Measurements from ENCODE around the gene PRCD.

Gene PRCD

GRCh38 chr17:76585033-76585648, 45.3 kb downstream of the PRCD start:
- H3K9ac ChIP-seq (ENCODE audit: low read depth in 1 of 2, low read length in 2 of 2), result peak overlapping the region; percentile 54 to 63

GRCh38 chr17:76585649-76586593, 46.1 kb downstream of the PRCD start, which contains the start of gene ST6GALNAC2:
Gene ST6GALNAC2 (minus strand): TSS chr17:76585860. CDS start chr17:76585808, 52 bp downstream.
- peak within 1 kb of the TSS; percentile 65 to 72 for H3K4me3 ChIP-seq (ENCODE audit: low read depth in 1 of 2, low read length in 2 of 2)
- H3K9me3 ChIP-seq (ENCODE audit: control insufficient read depth in 1 of 2, low read length in 2 of 2), result no peaks in the 10 kb centered on the region
- H3K27ac ChIP-seq (ENCODE audit: low read depth, low read length), result no peak within 1 kb of the TSS
- H3K36me3 ChIP-seq (ENCODE audit: control insufficient read depth in 1 of 2, insufficient read depth in 2 of 2, low read length in 2 of 2), result no peaks in the 10 kb centered on the region
- peak within 1 kb of the TSS; percentile 54 to 63 for H3K9ac ChIP-seq (ENCODE audit: low read depth in 1 of 2, low read length in 2 of 2)
- peaks cover 26 to 31% of the 10 kb centered on the region in 2 donors for H3K27me3 ChIP-seq (ENCODE audit: control insufficient read depth in 1 of 2, insufficient read depth in 2 of 2, low read length in 2 of 2)
- peaks cover 4 to 11% of the 10 kb centered on the region in 2 donors for H3K4me1 ChIP-seq (ENCODE audit: control insufficient read depth in 1 of 2, insufficient read depth in 2 of 2, low read length in 2 of 2)

More at GRCh38 chr17:76585033-76585648, 45.3 kb downstream of the PRCD start:
- H3K27me3 ChIP-seq (ENCODE audit: control insufficient read depth in 1 of 2, insufficient read depth in 2 of 2, low read length in 2 of 2), result peaks cover 26 to 31% of the 10 kb centered on the region in 2 donors
- no peaks in the 10 kb centered on the region for H3K9me3 ChIP-seq (ENCODE audit: control insufficient read depth in 1 of 2, low read length in 2 of 2)
- peak overlapping the region; percentile 65 to 72 for H3K4me3 ChIP-seq (ENCODE audit: low read depth in 1 of 2, low read length in 2 of 2)
- no peak overlapping the region for H3K27ac ChIP-seq (ENCODE audit: low read depth, low read length)
- H3K4me1 ChIP-seq (ENCODE audit: control insufficient read depth in 1 of 2, insufficient read depth in 2 of 2, low read length in 2 of 2), result peaks cover 4 to 11% of the 10 kb centered on the region in 2 donors
- no peaks in the 10 kb centered on the region for H3K36me3 ChIP-seq (ENCODE audit: control insufficient read depth in 1 of 2, insufficient read depth in 2 of 2, low read length in 2 of 2)

- Histone ChIP-seq H3K4me1 (ENCODE audit: control insufficient read depth in 1 of 2, insufficient read depth in 2 of 2, low read length in 2 of 2) (peaks cover 4 to 11% of the 10 kb centered on the region in 2 donors), H3K36me3 (ENCODE audit: control insufficient read depth in 1 of 2, insufficient read depth in 2 of 2, low read length in 2 of 2) (no peaks in the 10 kb centered on the region), H3K9ac (ENCODE audit: low read depth in 1 of 2, low read length in 2 of 2) (no peak overlapping the region), H3K27ac (ENCODE audit: low read depth, low read length) (no peak overlapping the region), H3K27me3 (ENCODE audit: control insufficient read depth in 1 of 2, insufficient read depth in 2 of 2, low read length in 2 of 2) (peaks cover 26 to 31% of the 10 kb centered on the region in 2 donors), H3K9me3 (ENCODE audit: control insufficient read depth in 1 of 2, low read length in 2 of 2) (no peaks in the 10 kb centered on the region), H3K4me3 (ENCODE audit: low read depth in 1 of 2, low read length in 2 of 2) (no peak overlapping the region)
Observed at GRCh38 chr17:76586741-76587487, 47.1 kb downstream of the PRCD start.

GRCh38 chr17:76588182-76588581, 48.3 kb downstream of the PRCD start:
- Histone ChIP-seq H3K27me3 (ENCODE audit: control insufficient read depth in 1 of 2, insufficient read depth in 2 of 2, low read length in 2 of 2) (peaks cover 26 to 31% of the 10 kb centered on the region in 2 donors), H3K4me3 (ENCODE audit: low read depth in 1 of 2, low read length in 2 of 2) (no peak overlapping the region), H3K36me3 (ENCODE audit: control insufficient read depth in 1 of 2, insufficient read depth in 2 of 2, low read length in 2 of 2) (no peaks in the 10 kb centered on the region), H3K4me1 (ENCODE audit: control insufficient read depth in 1 of 2, insufficient read depth in 2 of 2, low read length in 2 of 2) (peaks cover 4 to 11% of the 10 kb centered on the region in 2 donors), H3K9ac (ENCODE audit: low read depth in 1 of 2, low read length in 2 of 2) (no peak overlapping the region), H3K9me3 (ENCODE audit: control insufficient read depth in 1 of 2, low read length in 2 of 2) (no peaks in the 10 kb centered on the region), H3K27ac (ENCODE audit: low read depth, low read length) (no peak overlapping the region)

GRCh38 chr17:76593384-76593826, 53.6 kb downstream of the PRCD start:
- H3K9ac ChIP-seq (ENCODE audit: low read depth in 1 of 2, low read length in 2 of 2), result no peak overlapping the region
- H3K27ac ChIP-seq (ENCODE audit: low read depth, low read length), result no peak overlapping the region
- H3K4me1 ChIP-seq (ENCODE audit: control insufficient read depth in 1 of 2, insufficient read depth in 2 of 2, low read length in 2 of 2), result no peaks in the 10 kb centered on the region
- peaks cover 0 to 3% of the 10 kb centered on the region in 2 donors for H3K27me3 ChIP-seq (ENCODE audit: control insufficient read depth in 1 of 2, insufficient read depth in 2 of 2, low read length in 2 of 2)
- no peaks in the 10 kb centered on the region for H3K9me3 ChIP-seq (ENCODE audit: control insufficient read depth in 1 of 2, low read length in 2 of 2)
- H3K36me3 ChIP-seq (ENCODE audit: control insufficient read depth in 1 of 2, insufficient read depth in 2 of 2, low read length in 2 of 2), result no peaks in the 10 kb centered on the region
- no peak overlapping the region for H3K4me3 ChIP-seq (ENCODE audit: low read depth in 1 of 2, low read length in 2 of 2)

- H3K4me3 ChIP-seq (ENCODE audit: low read depth in 1 of 2, low read length in 2 of 2), result no peak overlapping the region
- no peak overlapping the region for H3K9ac ChIP-seq (ENCODE audit: low read depth in 1 of 2, low read length in 2 of 2)
- no peak overlapping the region for H3K27ac ChIP-seq (ENCODE audit: low read depth, low read length)
- no peaks in the 10 kb centered on the region for H3K27me3 ChIP-seq (ENCODE audit: control insufficient read depth in 1 of 2, insufficient read depth in 2 of 2, low read length in 2 of 2)
- H3K4me1 ChIP-seq (ENCODE audit: control insufficient read depth in 1 of 2, insufficient read depth in 2 of 2, low read length in 2 of 2), result no peaks in the 10 kb centered on the region
- no peaks in the 10 kb centered on the region for H3K36me3 ChIP-seq (ENCODE audit: control insufficient read depth in 1 of 2, insufficient read depth in 2 of 2, low read length in 2 of 2)
- H3K9me3 ChIP-seq (ENCODE audit: control insufficient read depth in 1 of 2, low read length in 2 of 2), result no peaks in the 10 kb centered on the region
Observed at GRCh38 chr17:76593959-76594358, 54.1 kb downstream of the PRCD start.

GRCh38 chr17:76594690-76595089, 54.8 kb downstream of the PRCD start:
- no peaks in the 10 kb centered on the region for H3K36me3 ChIP-seq (ENCODE audit: control insufficient read depth in 1 of 2, insufficient read depth in 2 of 2, low read length in 2 of 2)
- no peak overlapping the region for H3K4me3 ChIP-seq (ENCODE audit: low read depth in 1 of 2, low read length in 2 of 2)
- H3K4me1 ChIP-seq (ENCODE audit: control insufficient read depth in 1 of 2, insufficient read depth in 2 of 2, low read length in 2 of 2), result no peaks in the 10 kb centered on the region
- no peaks in the 10 kb centered on the region for H3K27me3 ChIP-seq (ENCODE audit: control insufficient read depth in 1 of 2, insufficient read depth in 2 of 2, low read length in 2 of 2)
- no peaks in the 10 kb centered on the region for H3K9me3 ChIP-seq (ENCODE audit: control insufficient read depth in 1 of 2, low read length in 2 of 2)
- no peak overlapping the region for H3K27ac ChIP-seq (ENCODE audit: low read depth, low read length)
- H3K9ac ChIP-seq (ENCODE audit: low read depth in 1 of 2, low read length in 2 of 2), result no peak overlapping the region

All from duodenal mucosa (tissue), 2 donors.